HL-60 (cell line): ENCODE data around the gene DNAJB8.

ENCODE experiments used
- DNase-seq, 2 experiments: peaks; one replicate each; pipeline ENCODE4 v3.0.0-alpha.2; 2010 to 2020; ENCODE audit warnings: low read depth in 1 of 2, low spot score in 1 of 2
- H3K27ac ChIP-seq: fragments of 250-450 bp; sonication (Bioruptor Pico); replicated peaks from 2 replicates; pipeline ENCODE4 v1.5.1; 2020; ENCODE audit warnings: mild to moderate bottlenecking, moderate library complexity
- H3K27me3 ChIP-seq: fragments of 250-450 bp; sonication (Bioruptor Pico); 2 replicates; pipeline ENCODE4 v1.5.1; 2021; ENCODE audit warnings: mild to moderate bottlenecking, moderate library complexity; ENCODE audit not compliant: insufficient read depth, poor library complexity, severe bottlenecking
- H3K4me3 ChIP-seq: replicated peaks from 2 replicates; pipeline ENCODE4 v1.5.1; 2011; ENCODE audit warnings: mild to moderate bottlenecking, control low read depth, low read length; ENCODE audit not compliant: insufficient read depth
- GABPA ChIP-seq: IDR thresholded peaks from 2 replicates; pipeline ENCODE4 v1.6.1; 2012; ENCODE audit warnings: low read depth
- POLR2AphosphoS5 ChIP-seq: IDR thresholded peaks from 2 replicates; pipeline ENCODE4 v1.6.1; 2012; ENCODE audit warnings: low read depth
- SPI1 ChIP-seq: IDR thresholded peaks from 2 replicates; pipeline ENCODE4 v1.6.1; 2012; ENCODE audit warnings: low read depth, mild to moderate bottlenecking, borderline replicate concordance
- TF ChIP-seq, protein P1 (sequence below): IDR thresholded peaks from 2 replicates; pipeline ENCODE4 v1.6.1; 2012; ENCODE audit warnings: low read depth; ENCODE audit not compliant: insufficient replicate concordance
- TF ChIP-seq, protein P2 (sequence below): IDR thresholded peaks from one replicate; pipeline ENCODE4 v1.5.1; 2011; ENCODE audit warnings: low read length, control low read depth, inconsistent platforms; ENCODE audit not compliant: insufficient read depth

DNAJB8 gene

DNA sequence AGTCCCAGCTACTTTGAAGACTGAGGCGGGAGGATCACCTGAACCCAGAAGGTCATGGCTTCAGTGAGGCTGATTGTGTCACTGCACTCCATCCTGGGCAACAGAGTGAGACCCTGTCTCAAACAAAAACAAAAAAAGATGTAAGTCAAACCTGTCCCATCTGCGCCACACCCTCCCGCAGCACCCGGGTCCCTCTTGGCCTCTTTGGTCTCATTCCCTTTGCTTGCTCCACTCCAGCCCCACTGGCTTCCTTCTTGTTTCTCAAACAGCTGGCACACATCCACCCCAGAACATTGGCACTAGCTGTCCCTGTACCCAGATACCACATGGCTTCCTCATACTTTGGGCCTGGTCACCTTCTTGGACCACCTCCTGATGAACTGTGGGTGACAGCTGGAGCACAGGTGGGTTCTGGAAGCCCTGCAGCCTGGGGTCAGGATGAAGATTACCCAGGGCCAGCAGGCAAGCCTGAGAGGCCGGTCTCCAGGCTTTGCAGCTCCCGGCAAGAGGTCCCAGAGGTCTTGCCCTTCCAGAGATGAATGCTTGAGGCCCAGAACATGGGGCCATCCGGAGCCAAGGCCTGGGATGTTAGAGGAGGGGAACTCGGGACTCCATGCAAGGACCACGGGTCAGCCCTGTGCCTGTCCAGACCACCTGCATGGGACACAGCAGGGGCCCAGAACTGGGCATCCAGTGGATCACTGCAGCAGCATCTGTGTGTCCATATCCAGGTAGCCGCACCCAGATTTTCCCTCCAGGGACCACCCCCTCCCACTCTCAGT is 37.3 kb upstream of the DNAJB8 start:
- H3K4me3 ChIP-seq, result no peak overlapping the region
- TF ChIP-seq GABPA, result no peak
- TF ChIP-seq, protein P1, sequence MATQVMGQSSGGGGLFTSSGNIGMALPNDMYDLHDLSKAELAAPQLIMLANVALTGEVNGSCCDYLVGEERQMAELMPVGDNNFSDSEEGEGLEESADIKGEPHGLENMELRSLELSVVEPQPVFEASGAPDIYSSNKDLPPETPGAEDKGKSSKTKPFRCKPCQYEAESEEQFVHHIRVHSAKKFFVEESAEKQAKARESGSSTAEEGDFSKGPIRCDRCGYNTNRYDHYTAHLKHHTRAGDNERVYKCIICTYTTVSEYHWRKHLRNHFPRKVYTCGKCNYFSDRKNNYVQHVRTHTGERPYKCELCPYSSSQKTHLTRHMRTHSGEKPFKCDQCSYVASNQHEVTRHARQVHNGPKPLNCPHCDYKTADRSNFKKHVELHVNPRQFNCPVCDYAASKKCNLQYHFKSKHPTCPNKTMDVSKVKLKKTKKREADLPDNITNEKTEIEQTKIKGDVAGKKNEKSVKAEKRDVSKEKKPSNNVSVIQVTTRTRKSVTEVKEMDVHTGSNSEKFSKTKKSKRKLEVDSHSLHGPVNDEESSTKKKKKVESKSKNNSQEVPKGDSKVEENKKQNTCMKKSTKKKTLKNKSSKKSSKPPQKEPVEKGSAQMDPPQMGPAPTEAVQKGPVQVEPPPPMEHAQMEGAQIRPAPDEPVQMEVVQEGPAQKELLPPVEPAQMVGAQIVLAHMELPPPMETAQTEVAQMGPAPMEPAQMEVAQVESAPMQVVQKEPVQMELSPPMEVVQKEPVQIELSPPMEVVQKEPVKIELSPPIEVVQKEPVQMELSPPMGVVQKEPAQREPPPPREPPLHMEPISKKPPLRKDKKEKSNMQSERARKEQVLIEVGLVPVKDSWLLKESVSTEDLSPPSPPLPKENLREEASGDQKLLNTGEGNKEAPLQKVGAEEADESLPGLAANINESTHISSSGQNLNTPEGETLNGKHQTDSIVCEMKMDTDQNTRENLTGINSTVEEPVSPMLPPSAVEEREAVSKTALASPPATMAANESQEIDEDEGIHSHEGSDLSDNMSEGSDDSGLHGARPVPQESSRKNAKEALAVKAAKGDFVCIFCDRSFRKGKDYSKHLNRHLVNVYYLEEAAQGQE, result no peak
- TF ChIP-seq, protein P2, sequence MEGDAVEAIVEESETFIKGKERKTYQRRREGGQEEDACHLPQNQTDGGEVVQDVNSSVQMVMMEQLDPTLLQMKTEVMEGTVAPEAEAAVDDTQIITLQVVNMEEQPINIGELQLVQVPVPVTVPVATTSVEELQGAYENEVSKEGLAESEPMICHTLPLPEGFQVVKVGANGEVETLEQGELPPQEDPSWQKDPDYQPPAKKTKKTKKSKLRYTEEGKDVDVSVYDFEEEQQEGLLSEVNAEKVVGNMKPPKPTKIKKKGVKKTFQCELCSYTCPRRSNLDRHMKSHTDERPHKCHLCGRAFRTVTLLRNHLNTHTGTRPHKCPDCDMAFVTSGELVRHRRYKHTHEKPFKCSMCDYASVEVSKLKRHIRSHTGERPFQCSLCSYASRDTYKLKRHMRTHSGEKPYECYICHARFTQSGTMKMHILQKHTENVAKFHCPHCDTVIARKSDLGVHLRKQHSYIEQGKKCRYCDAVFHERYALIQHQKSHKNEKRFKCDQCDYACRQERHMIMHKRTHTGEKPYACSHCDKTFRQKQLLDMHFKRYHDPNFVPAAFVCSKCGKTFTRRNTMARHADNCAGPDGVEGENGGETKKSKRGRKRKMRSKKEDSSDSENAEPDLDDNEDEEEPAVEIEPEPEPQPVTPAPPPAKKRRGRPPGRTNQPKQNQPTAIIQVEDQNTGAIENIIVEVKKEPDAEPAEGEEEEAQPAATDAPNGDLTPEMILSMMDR, result no peak
- no peak for TF ChIP-seq SPI1
- no peak for TF ChIP-seq POLR2AphosphoS5
- H3K27me3 ChIP-seq, result no peaks in the 10 kb centered on the region
- H3K27ac ChIP-seq, result no peak overlapping the region
- DNase-seq, result no peak

DNA sequence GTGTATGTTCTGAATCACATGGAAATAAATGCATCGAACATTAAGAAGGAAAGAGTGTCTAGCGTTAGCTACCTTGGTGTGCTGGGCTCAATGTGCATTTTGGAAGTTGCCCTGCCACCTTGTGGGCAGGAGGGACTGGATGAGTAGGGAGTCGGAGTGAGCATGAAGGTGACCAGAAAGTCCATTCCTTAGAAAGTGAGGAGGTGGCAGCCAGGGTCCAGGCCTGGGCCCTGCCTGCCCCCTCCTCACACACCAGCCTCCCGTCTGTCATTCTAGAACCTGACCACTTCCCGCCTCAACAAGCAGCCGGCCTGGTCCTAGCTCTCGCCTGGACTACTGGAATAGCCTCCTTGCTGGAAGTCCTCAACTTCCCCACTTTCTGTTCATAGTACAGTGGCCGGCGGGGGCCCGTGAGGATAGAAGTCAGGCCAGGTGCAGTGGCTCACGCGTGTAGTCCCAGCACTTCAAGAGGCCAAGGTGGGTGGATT is 36.5 kb upstream of the DNAJB8 start:
- Histone ChIP-seq H3K27me3 (no peaks in the 10 kb centered on the region), H3K4me3 (no peak overlapping the region), H3K27ac (no peak overlapping the region)
- no peak for DNase-seq
- TF ChIP-seq, protein P2, result no peak
- TF ChIP-seq, protein P1, result no peak
- no peak for TF ChIP-seq SPI1
- TF ChIP-seq GABPA, result no peak
- no peak for TF ChIP-seq POLR2AphosphoS5

DNA sequence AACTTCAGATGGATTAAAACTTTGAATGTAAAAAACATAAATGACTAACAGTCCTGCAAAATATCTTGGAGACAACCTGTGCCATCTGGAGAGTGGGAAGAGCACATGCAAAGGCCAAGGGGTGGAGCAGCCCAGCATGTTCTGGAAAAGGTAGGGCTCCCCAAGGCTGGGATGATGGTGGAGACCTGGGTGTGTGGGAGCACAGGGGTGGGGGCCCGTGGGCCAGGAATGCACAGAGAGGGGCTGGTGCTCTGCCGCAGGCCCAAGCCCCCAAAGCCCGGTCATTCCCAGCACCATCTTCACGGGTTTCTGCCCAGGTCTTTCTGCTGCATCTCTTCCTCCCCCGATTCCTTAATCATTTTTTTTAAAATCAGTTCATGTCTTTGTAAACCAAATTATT is 36.0 kb upstream of the DNAJB8 start:
- TF ChIP-seq SPI1, result no peak
- TF ChIP-seq, protein P2, result no peak
- no peak for TF ChIP-seq GABPA
- no peak for TF ChIP-seq POLR2AphosphoS5
- TF ChIP-seq, protein P1, result no peak
- DNase-seq, result no peak
- Histone ChIP-seq H3K4me3 (no peak overlapping the region), H3K27ac (no peak overlapping the region), H3K27me3 (no peaks in the 10 kb centered on the region)
